Tibial nerve (tissue), 4 donors: Measurements from ENCODE around the gene ANO10. TPM values are rescaled to one million over a fixed set of nuclear protein-coding genes. Genes with fewer than 3 reads are reported as not detected.
A peak's percentile ranks its signal among the peaks of the same experiment; 100 is the strongest.

Experiments used
- DNase-seq, 2 donors: peaks; one replicate each; pipeline ENCODE4 v3.0.0-alpha.2; 2019; ENCODE audit warnings: low spot score in 2 of 2
- H3K27ac ChIP-seq, 4 donors: fragments of 200-600 bp; sonication (generic) in 3 of 4; one replicate each; pipeline ENCODE4 v1.5.1; 2017 to 2019; ENCODE audit warnings: mild to moderate bottlenecking in 1 of 4
- H3K27me3 ChIP-seq, 2 donors: fragments of 200-600 bp; sonication (generic) in 1 of 2; one replicate each; pipeline versions ENCODE4 v1.5.1 to v1.6.0; 2017 to 2019
- H3K36me3 ChIP-seq, 3 donors: fragments of 200-600 bp; sonication (generic); one replicate each; pipeline ENCODE4 v1.5.1; 2018 to 2019
- H3K4me1 ChIP-seq, 4 donors: fragments of 200-600 bp; sonication (generic) in 3 of 4; one replicate each; pipeline ENCODE4 v1.5.1; 2017 to 2019
- H3K4me3 ChIP-seq, 4 donors: fragments of 200-600 bp; sonication (generic) in 3 of 4; one replicate each; pipeline ENCODE4 v1.5.1; 2017 to 2019; ENCODE audit warnings: mild to moderate bottlenecking in 1 of 4, moderate library complexity in 1 of 4
- H3K9me3 ChIP-seq, 4 donors: fragments of 200-600 bp; sonication (generic) in 3 of 4; one replicate each; pipeline ENCODE4 v1.5.1; 2017 to 2019
- CTCF ChIP-seq, 5 experiments: fragments of 200-600 bp in 3 of 5; fragments of 450-650 bp in 2 of 5; sonication (generic) in 3 of 5; IDR thresholded peaks; one replicate each; pipeline ENCODE4 v1.5.1; 2016 to 2019; ENCODE audit warnings: antibody characterized with exemption in 5 of 5, mild to moderate bottlenecking in 3 of 5, moderate library complexity in 2 of 5
- EP300 ChIP-seq, 2 donors: sonication (generic); formaldehyde crosslinking; IDR thresholded peaks; one replicate each; pipeline ENCODE4 v1.6.1; 2017; ENCODE audit warnings: antibody characterized with exemption in 2 of 2, mild to moderate bottlenecking in 1 of 2
- POLR2A ChIP-seq, 2 donors: fragments of 450-650 bp; IDR thresholded peaks; one replicate each; pipeline ENCODE4 v1.6.1; 2017; ENCODE audit warnings: antibody characterized with exemption in 2 of 2, mild to moderate bottlenecking in 2 of 2, moderate library complexity in 2 of 2
- WGBS, 2 donors: methylation state at CpG; one replicate each; pipeline ENCODE4 v1.1.5; 2018; 5-methylcytosine and 5-hydroxymethylcytosine counted together
- total RNA-seq, 4 donors: library from RNA; depleted of rRNA; stranded (reverse); fragments of >200 nt; gene quantifications; one replicate each; pipeline ENCODE4 v1.1.0, GENCODE V29; 2016

ANO10 gene
- total RNA-seq, 4 donors from 2014 or later = 19.4 to 28.8 (median 21.2) TPM

DNA sequence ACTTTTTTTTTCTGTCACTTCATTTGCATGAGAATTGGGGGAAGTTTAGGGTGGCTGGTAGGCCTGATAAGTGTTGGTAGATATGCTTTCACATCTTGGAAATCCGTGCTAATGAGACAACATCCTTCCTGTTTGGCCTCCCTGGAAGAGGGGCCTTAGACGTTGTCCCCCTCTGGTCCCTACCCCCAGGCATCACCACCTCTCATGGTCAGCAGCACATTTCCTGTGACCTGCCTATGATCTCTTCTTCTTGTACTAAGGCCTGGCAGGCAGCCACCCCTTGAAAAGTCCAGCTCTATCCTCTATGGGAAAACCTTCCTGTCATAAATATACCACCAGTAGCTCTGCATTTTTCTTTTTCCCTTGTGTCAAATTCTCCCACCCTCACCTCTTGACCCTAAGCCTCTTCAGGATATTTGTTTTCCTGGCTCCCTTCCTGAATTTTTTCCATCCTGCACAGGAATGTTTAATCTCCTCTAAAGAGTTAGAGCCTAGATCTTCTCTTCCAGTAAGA is 227.7 kb downstream of the ANO10 start:
- no peaks in the 10 kb centered on the region for H3K27me3 ChIP-seq
- TF ChIP-seq POLR2A (IDR thresholded peaks at IDR 0.05) = no peak
- TF ChIP-seq EP300 (IDR thresholded peaks at IDR 0.05) = peak in 1 of 2 donors; percentile 61
- H3K4me1 ChIP-seq = peaks cover 0 to 29% (median 10%) of the 10 kb centered on the region in 4 donors
- peak overlapping the region in 2 of 4 donors; percentile 52 to 67 for H3K27ac ChIP-seq
- 21% methylated on average over 2 of the region's 2 CpGs for WGBS, 2 donors
- peak; percentile 36 to 44 for DNase-seq
- no peaks in the 10 kb centered on the region for H3K9me3 ChIP-seq
- no peaks in the 10 kb centered on the region for H3K36me3 ChIP-seq
- no peak overlapping the region for H3K4me3 ChIP-seq

GRCh38 chr3:43391621-43392020 is 230.2 kb downstream of the ANO10 start:
- H3K36me3 ChIP-seq = no peaks in the 10 kb centered on the region
- no peak for DNase-seq
- no peak overlapping the region for H3K4me3 ChIP-seq
- WGBS, 2 donors = 80 to 100% methylated on average over 1 of the region's 1 CpG
- H3K27ac ChIP-seq = peak overlapping the region in 1 of 4 donors; percentile 41
- no peak for TF ChIP-seq EP300 (IDR thresholded peaks at IDR 0.05)
- no peak for TF ChIP-seq POLR2A (IDR thresholded peaks at IDR 0.05)
- no peak for TF ChIP-seq CTCF (IDR thresholded peaks at IDR 0.05)
- H3K27me3 ChIP-seq = no peaks in the 10 kb centered on the region
- no peaks in the 10 kb centered on the region for H3K9me3 ChIP-seq
- peaks cover 0 to 39% (median 10%) of the 10 kb centered on the region in 4 donors for H3K4me1 ChIP-seq

DNA sequence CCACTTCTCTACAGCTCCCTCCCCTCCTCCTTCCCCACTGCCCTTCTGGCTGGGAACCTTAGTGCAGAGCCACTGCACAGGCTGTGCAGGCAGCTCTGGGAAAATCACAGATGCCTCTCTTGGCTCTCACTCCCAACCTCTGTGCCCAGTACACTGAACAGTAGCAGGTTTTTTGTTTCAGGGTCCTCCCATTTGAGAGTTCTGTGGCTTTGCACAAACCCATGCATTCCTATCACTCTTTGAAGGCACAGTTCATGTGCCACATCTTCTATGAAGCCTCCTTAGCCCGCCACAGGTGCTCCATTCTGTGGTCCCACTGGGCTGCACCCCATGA is 231.6 kb downstream of the ANO10 start:
- Histone ChIP-seq H3K4me3 (no peak overlapping the region), H3K4me1 (peaks cover 0 to 39% (median 10%) of the 10 kb centered on the region in 4 donors), H3K27ac (peak overlapping the region; percentile 28 to 79 (median 74)), H3K27me3 (no peaks in the 10 kb centered on the region), H3K36me3 (no peaks in the 10 kb centered on the region), H3K9me3 (peaks cover 0 to 4% (median 0%) of the 10 kb centered on the region in 4 donors)
- TF ChIP-seq POLR2A (IDR thresholded peaks at IDR 0.05) (no peak), CTCF (IDR thresholded peaks at IDR 0.05) (no peak), EP300 (IDR thresholded peaks at IDR 0.05) (no peak)
- WGBS, 2 donors = 89 to 100% methylated on average over 1 of the region's 1 CpG
- no peak for DNase-seq

- TF ChIP-seq EP300 (IDR thresholded peaks at IDR 0.05) (peak; percentile 47 to 84), CTCF (IDR thresholded peaks at IDR 0.05) (no peak)
- 54 to 60% methylated on average over 10 of the region's 10 CpGs for WGBS, 2 donors
- peak in 1 of 2 donors; percentile 45 for DNase-seq
- Histone ChIP-seq H3K4me3 (no peak overlapping the region), H3K9me3 (peaks cover 0 to 10% (median 0%) of the 10 kb centered on the region in 4 donors), H3K27me3 (no peaks in the 10 kb centered on the region), H3K4me1 (peaks cover 0 to 38% (median 10%) of the 10 kb centered on the region in 4 donors), H3K27ac (peak overlapping the region; percentile 28 to 79 (median 74)), H3K36me3 (no peaks in the 10 kb centered on the region)
These were observed 232.2 kb downstream of the ANO10 start for GRCh38 chr3:43389388-43390254.

DNA sequence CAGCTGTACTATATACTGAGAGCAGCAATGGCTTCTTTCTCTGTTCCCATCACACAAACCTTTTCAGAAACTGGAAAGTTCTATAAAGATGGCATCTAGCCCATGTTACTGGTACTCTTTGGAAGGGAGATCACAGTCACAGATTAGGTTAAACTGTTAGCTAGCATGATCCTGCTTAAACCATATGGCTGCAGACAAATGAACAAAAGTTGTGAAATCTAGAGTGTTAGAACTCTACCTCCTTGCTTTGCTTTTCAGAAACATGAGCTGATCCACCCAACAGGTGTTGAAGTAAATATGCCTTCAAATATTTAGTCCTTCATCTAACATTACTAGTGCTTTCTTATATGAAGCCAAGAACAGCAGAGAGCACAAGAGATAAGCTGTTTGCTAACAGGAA is 232.9 kb downstream of the ANO10 start:
- H3K27me3 ChIP-seq = no peaks in the 10 kb centered on the region
- H3K27ac ChIP-seq = peak overlapping the region in 3 of 4 donors; percentile 72 to 79 (median 77)
- peaks cover 0 to 11% (median 0%) of the 10 kb centered on the region in 4 donors for H3K9me3 ChIP-seq
- no peaks in the 10 kb centered on the region for H3K36me3 ChIP-seq
- H3K4me1 ChIP-seq = peaks cover 0 to 31% (median 10%) of the 10 kb centered on the region in 4 donors
- TF ChIP-seq EP300 (IDR thresholded peaks at IDR 0.05) = no peak
- no peak for TF ChIP-seq POLR2A (IDR thresholded peaks at IDR 0.05)
- no peak for TF ChIP-seq CTCF (IDR thresholded peaks at IDR 0.05)
- H3K4me3 ChIP-seq = no peak overlapping the region
- DNase-seq = no peak
